ENCODE data around the gene SYCE1L.

The SYCE1L gene

DNA sequence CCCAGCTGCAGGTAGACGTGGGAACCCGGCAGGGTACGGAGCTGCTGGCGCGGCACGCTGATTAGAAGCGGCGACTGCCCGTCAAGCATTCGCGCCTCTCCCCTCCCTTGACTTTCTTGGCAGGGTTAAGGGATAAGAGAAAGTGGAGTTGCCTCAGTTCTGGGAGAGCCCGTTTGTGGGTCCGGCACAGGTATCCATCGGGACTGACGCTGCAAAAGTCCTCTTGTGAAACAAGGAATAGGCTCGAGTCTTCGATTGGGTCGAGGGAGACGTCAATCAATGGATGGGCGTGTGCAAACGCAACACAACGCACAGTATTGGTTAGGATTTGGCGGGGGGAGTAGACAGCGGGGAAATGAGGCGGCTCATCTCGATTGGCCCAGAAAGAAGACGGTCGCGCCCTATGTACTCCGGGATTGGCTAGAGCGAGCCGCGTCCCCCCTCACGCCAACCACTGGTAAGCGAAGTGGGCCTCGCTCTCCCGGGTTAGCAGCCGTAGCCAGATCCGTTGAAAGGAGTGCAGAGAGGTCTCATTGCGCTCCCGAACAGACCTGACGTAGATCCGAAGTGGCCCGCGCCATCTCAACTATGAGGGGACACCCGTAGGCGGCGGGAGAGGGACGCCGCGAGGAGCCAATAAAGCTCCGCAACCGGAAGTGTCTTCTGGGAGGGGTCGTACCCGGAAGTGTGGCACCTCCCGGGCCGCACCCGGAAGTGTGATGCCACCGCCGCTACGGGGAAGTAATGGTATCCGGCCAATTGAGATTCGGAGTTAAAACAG is 8.5 kb upstream of the SYCE1L start, which contains the start of gene MON1B:
MON1B (plus strand) TSS at position 713 of the 781 bp plus-strand sequence. CDS start 296 bp downstream, outside the sequence.
- ATAC-seq (ENCODE audit: low read depth) (peak; percentile 99), DNase-seq (ENCODE audit: low spot score) (peak; percentile 98)
- Histone ChIP-seq H3K27me3 (ENCODE audit: insufficient read depth, poor library complexity, severe bottlenecking) (no peaks in the 10 kb centered on the region), H3K4me3 (ENCODE audit: severe bottlenecking) (peak within 1 kb of the TSS; percentile 52), H3K36me3 (ENCODE audit: low read depth) (peaks cover 23% of the 10 kb centered on the region), H3K9me3 (ENCODE audit: severe bottlenecking) (no peaks in the 10 kb centered on the region), H3K4me1 (ENCODE audit: insufficient read depth, poor library complexity, severe bottlenecking) (peaks cover 12% of the 10 kb centered on the region), H3K27ac (ENCODE audit: poor library complexity, severe bottlenecking) (peak within 1 kb of the TSS; percentile 70)
- TF ChIP-seq, protein P1, sequence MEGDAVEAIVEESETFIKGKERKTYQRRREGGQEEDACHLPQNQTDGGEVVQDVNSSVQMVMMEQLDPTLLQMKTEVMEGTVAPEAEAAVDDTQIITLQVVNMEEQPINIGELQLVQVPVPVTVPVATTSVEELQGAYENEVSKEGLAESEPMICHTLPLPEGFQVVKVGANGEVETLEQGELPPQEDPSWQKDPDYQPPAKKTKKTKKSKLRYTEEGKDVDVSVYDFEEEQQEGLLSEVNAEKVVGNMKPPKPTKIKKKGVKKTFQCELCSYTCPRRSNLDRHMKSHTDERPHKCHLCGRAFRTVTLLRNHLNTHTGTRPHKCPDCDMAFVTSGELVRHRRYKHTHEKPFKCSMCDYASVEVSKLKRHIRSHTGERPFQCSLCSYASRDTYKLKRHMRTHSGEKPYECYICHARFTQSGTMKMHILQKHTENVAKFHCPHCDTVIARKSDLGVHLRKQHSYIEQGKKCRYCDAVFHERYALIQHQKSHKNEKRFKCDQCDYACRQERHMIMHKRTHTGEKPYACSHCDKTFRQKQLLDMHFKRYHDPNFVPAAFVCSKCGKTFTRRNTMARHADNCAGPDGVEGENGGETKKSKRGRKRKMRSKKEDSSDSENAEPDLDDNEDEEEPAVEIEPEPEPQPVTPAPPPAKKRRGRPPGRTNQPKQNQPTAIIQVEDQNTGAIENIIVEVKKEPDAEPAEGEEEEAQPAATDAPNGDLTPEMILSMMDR (IDR thresholded peaks at IDR 0.05; ENCODE audit: poor library complexity, severe bottlenecking), result no peak

DNA sequence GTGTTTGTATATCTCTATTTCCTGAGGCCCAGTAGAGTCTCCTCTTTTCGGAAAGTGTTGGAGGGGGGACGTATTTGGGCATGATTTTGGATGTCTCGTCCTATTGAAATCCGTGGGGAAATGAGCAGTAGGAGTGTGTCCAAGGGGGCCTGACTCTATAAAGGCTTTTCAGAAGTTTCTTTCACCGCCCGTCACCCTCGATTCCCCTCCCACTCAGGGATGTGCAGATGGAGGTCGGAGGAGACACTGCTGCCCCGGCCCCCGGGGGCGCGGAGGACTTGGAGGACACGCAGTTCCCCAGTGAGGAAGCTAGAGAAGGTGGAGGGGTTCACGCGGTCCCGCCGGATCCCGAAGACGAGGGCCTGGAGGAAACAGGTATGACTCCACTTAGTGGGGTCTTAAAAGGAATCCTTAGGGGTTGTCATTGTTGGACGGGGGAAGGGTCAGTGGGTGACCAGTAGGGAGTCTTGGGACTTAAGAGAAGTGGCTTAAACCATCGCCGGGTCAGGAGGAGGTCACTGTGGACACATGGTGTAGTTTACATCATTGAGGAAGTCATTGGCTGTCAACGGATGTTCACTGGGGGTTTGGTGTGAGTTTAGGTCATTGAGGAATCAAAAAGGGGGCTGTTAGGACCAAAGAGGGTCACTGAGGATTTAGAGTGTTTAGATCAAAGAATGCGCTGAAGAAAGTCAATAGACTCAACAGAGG is 7.8 kb upstream of the SYCE1L start:
- Histone ChIP-seq H3K27ac (ENCODE audit: poor library complexity, severe bottlenecking) (peak overlapping the region; percentile 70), H3K4me3 (ENCODE audit: severe bottlenecking) (peak overlapping the region; percentile 52), H3K9me3 (ENCODE audit: severe bottlenecking) (no peaks in the 10 kb centered on the region), H3K27me3 (ENCODE audit: insufficient read depth, poor library complexity, severe bottlenecking) (no peaks in the 10 kb centered on the region), H3K36me3 (ENCODE audit: low read depth) (peaks cover 31% of the 10 kb centered on the region), H3K4me1 (ENCODE audit: insufficient read depth, poor library complexity, severe bottlenecking) (peaks cover 12% of the 10 kb centered on the region)
- TF ChIP-seq, protein P1 (IDR thresholded peaks at IDR 0.05; ENCODE audit: poor library complexity, severe bottlenecking), result no peak
- ATAC-seq (ENCODE audit: low read depth), result no peak
- DNase-seq (ENCODE audit: low spot score), result no peak

DNA sequence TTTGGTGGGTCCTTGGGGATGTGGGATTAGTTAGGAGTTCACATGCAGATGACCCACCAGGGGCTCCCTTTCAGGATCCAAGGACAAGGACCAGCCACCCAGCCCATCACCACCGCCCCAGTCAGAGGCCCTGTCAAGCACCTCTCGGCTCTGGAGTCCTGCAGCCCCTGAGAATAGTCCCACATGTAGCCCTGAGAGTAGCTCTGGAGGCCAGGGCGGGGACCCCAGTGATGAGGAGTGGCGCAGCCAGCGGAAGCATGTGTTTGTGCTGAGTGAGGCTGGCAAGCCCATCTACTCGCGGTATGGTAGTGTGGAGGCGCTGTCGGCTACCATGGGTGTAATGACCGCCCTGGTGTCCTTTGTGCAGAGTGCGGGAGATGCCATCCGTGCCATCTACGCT is 5.8 kb upstream of the SYCE1L start:
- H3K4me3 ChIP-seq (ENCODE audit: severe bottlenecking), result no peak overlapping the region
- peaks cover 46% of the 10 kb centered on the region for H3K36me3 ChIP-seq (ENCODE audit: low read depth)
- H3K27ac ChIP-seq (ENCODE audit: poor library complexity, severe bottlenecking), result no peak overlapping the region
- peaks cover 12% of the 10 kb centered on the region for H3K4me1 ChIP-seq (ENCODE audit: insufficient read depth, poor library complexity, severe bottlenecking)
- no peak for ATAC-seq (ENCODE audit: low read depth)
- H3K27me3 ChIP-seq (ENCODE audit: insufficient read depth, poor library complexity, severe bottlenecking), result no peaks in the 10 kb centered on the region
- TF ChIP-seq, protein P1 (IDR thresholded peaks at IDR 0.05; ENCODE audit: poor library complexity, severe bottlenecking), result no peak
- DNase-seq (ENCODE audit: low spot score), result no peak
- H3K9me3 ChIP-seq (ENCODE audit: severe bottlenecking), result no peaks in the 10 kb centered on the region

DNA sequence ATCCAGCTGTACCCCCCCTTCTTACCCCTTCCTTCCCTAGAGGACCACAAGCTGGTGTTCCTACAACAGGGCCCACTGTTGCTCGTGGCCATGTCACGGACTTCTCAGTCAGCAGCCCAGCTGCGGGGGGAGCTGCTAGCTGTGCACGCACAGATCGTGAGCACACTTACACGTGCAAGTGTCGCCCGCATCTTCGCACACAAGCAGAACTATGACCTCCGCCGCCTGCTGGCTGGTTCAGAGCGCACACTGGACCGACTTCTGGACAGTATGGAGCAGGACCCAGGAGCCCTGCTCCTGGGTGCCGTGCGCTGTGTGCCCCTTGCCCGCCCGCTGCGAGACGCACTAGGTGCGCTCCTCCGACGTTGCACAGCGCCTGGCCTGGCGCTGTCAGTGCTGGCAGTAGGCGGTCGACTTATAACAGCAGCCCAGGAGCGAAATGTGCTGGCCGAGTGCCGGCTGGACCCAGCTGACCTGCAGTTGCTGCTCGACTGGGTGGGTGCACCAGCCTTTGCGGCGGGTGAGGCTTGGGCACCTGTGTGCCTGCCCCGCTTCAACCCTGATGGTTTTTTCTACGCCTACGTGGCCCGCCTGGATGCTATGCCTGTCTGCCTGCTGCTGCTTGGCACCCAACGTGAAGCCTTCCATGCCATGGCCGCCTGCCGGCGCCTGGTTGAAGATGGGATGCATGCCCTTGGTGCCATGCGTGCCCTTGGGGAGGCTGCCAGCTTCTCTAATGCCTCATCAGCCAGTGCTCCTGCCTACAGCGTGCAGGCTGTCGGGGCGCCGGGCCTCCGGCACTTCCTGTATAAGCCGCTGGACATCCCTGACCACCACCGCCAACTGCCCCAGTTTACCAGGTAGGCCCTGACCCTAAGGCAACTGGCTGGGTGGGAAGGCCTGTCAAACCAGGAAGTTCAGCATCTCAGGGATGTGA is 4.6 kb upstream of the SYCE1L start:
- TF ChIP-seq, protein P1 (IDR thresholded peaks at IDR 0.05; ENCODE audit: poor library complexity, severe bottlenecking), result no peak
- Histone ChIP-seq H3K4me3 (ENCODE audit: severe bottlenecking) (no peak overlapping the region), H3K27ac (ENCODE audit: poor library complexity, severe bottlenecking) (no peak overlapping the region), H3K27me3 (ENCODE audit: insufficient read depth, poor library complexity, severe bottlenecking) (no peaks in the 10 kb centered on the region), H3K4me1 (ENCODE audit: insufficient read depth, poor library complexity, severe bottlenecking) (peaks cover 12% of the 10 kb centered on the region), H3K9me3 (ENCODE audit: severe bottlenecking) (no peaks in the 10 kb centered on the region), H3K36me3 (ENCODE audit: low read depth) (peaks cover 46% of the 10 kb centered on the region)
- ATAC-seq (ENCODE audit: low read depth), result no peak
- no peak for DNase-seq (ENCODE audit: low spot score)
